ENCODE data around the gene GNPTAB.

DNA sequence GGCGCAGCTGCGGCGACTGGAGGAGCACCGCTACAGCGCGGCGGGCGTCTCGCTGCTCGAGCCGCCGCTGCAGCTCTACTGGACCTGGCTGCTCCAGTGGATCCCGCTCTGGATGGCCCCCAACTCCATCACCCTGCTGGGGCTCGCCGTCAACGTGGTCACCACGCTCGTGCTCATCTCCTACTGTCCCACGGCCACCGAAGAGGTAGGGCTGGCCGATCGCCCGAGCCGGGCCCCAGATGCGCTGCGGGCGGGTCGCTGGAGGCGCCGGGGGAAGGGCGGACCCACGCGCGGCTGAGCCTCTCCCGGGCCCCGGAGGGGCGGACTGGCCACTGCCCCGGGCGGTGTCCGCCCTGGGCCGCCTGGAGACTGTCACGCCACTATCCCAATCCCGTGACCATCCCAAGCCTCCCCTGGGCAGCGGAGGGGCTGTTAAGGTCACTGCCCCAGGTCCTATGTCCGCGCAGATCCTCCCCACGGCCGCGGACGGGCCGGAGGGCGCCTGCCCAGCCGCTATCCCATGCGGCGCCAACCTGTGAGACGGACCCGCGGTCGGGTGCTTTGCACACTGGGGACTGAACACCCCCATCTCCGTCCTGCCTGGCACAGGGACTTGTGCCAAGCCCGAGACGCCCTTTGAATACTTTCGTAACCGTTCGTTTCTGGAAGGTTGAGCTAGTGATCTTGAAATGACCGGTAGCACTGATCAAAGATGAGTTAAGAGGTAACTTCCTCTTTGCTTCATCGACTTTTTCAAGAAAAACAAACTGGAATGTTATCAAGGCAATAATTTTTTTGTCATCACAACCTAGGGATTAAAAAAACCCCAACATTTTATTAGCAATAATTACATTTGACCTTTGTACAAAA lies 132.6 kb downstream of the GNPTAB start:
- TF ChIP-seq, protein P1, sequence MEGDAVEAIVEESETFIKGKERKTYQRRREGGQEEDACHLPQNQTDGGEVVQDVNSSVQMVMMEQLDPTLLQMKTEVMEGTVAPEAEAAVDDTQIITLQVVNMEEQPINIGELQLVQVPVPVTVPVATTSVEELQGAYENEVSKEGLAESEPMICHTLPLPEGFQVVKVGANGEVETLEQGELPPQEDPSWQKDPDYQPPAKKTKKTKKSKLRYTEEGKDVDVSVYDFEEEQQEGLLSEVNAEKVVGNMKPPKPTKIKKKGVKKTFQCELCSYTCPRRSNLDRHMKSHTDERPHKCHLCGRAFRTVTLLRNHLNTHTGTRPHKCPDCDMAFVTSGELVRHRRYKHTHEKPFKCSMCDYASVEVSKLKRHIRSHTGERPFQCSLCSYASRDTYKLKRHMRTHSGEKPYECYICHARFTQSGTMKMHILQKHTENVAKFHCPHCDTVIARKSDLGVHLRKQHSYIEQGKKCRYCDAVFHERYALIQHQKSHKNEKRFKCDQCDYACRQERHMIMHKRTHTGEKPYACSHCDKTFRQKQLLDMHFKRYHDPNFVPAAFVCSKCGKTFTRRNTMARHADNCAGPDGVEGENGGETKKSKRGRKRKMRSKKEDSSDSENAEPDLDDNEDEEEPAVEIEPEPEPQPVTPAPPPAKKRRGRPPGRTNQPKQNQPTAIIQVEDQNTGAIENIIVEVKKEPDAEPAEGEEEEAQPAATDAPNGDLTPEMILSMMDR (IDR thresholded peaks at IDR 0.05; ENCODE audit: borderline replicate concordance, extremely low read depth, low read length, poor library complexity, severe bottlenecking) = no peak
- no peak for TF ChIP-seq EZH2 (IDR thresholded peaks at IDR 0.05; ENCODE audit: borderline replicate concordance, low read depth, low read length, severe bottlenecking)
